ENCODE results near the gene TRPC4AP.

The TRPC4AP gene

DNA sequence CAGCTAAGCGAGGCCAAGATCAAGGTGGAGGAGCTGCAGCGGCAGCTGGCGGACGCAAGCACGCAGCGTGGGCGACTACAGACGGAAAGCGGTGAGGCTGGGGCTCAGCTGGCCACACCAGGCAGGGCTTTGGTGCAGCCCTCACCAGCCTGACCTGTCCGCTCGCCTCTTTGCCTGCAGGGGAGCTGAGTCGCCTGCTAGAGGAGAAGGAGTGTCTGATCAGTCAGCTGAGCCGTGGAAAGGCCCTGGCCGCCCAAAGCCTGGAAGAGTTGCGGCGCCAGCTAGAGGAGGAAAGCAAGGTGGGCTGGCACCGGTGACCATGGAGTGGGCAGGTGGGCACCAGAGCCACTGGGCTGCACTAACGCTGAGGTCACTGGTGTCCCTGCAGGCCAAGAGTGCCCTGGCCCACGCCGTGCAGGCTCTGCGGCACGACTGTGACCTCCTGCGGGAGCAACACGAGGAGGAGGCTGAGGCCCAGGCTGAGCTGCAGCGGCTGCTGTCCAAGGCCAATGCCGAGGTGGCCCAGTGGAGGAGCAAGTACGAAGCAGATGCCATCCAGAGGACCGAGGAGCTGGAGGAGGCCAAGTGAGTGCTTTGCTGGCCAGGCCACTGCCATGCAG lies 94.2 kb downstream of the TRPC4AP start:
- DNase-seq: no peak

DNA sequence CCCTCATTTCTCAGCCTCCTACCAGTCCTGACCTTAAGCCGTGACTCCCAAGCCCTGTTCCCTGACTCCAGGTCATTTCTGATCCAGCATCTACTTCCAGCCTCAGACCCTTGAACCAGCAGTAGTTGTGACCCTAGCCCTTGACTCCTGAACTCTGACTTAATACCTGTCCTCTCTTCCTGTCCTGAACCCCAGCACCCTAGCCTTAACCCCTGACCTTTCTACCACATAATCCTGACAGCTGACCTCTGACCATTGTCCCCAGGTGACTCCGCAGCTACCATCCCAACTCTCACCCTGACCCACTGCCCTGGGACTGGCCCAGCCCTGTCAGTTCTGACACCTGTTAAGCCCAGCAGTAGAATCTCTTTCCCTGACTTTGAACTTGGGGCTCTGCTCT lies 94.8 kb downstream of the TRPC4AP start:
- no peak for DNase-seq

- no peak for DNase-seq
Observed at GRCh38 chr20:34997131-34997561, 95.5 kb downstream of the TRPC4AP start.

GRCh38 chr20:34996243-34997028 lies 96.2 kb downstream of the TRPC4AP start:
- no peak for DNase-seq

DNA sequence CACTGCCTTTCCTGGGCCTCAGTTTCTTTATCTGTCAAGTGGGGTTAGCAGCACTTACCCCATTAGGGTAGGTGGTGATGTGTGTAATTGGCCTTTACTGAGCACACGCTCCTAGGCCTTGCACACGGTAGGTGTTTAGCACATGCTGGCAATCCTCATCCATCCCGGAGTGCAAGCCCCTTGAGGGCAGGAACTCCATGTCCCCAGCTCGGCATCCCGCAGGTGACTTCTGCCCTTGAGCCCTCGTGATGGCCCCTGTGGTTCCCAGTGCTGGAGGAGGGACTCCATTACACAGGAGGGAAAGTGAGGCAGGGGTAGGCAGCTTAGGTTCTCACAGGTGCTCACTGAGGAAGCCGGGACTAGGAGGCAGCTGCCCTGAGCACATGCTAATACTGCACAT lies 96.9 kb downstream of the TRPC4AP start:
- no peak for DNase-seq

DNA sequence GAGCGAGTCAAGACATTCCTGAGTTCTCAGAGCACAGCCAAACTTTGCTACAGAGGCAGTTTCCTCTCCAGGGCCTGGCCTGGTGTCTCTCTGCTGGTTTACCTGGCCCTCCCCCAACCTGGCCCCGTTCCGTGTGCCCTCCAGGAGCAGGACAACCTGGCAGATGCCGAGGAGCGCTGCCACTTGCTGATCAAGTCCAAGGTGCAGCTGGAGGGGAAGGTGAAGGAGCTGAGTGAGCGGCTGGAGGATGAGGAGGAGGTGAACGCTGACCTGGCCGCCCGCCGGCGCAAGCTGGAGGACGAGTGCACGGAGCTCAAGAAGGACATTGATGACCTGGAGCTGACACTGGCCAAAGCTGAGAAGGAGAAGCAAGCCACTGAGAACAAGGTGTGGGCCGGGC lies 97.4 kb downstream of the TRPC4AP start:
- no peak for DNase-seq

DNA sequence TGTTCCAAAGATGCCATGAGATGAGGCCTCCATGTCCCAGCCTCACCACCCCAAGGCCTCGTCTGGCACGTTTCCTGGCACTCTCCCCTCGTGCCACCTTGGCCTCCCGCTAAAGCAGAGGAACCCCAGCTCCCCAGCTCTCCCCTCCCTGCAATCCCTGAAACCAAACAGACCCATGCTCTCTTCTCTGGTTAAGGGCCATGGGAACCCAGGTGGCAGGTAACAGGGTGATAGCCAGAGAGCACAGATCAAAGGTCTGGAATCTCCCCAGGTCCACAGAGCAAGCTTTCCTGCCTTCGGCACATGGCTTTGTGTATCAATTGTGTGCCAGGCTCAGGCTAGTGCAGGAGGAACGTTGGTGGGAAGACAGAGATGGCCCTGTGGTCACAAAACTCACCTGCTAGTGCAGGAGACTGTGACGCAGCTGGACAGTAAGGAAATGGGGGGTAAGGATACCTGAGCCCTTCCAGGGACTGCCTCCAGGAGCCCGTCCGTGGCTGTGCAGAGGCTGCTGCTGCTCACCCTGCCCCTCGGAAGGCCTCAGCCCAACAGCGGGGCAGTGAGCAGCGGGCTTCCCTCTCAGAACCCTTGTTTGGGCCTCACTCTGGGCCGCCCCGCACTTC lies 98.0 kb downstream of the TRPC4AP start:
- no peak for DNase-seq

DNA sequence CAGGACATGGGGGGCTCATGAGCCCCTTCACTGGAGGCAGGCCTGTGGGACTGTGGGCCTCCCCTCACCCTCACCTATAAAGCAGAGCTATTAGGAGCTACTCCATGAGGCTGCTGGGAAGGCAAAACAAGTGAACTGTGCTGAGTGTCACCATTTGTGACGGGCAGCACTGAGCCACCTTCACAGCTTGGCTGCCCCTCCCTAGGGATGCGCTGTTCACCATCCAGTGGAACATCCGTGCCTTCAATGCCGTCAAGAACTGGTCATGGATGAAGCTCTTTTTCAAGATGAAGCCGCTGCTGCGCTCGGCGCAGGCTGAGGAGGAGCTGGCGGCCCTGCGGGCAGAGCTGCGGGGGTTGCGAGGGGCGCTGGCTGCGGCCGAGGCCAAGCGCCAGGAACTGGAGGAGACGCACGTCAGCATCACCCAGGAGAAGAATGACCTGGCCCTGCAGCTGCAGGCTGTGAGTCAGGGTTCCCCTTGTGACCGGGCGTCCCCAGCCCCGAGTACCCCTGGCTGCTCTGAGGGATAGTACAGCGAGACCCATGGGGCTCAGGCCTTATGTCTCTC lies 98.6 kb downstream of the TRPC4AP start:
- DNase-seq: no peak

- DNase-seq: no peak
Observed at GRCh38 chr20:34992751-34993417, 99.7 kb downstream of the TRPC4AP start.

- DNase-seq: no peak
Observed at GRCh38 chr20:34990661-34991214, 101.9 kb downstream of the TRPC4AP start.

GRCh38 chr20:34990231-34990630 lies 102.4 kb downstream of the TRPC4AP start:
- DNase-seq: no peak

DNA sequence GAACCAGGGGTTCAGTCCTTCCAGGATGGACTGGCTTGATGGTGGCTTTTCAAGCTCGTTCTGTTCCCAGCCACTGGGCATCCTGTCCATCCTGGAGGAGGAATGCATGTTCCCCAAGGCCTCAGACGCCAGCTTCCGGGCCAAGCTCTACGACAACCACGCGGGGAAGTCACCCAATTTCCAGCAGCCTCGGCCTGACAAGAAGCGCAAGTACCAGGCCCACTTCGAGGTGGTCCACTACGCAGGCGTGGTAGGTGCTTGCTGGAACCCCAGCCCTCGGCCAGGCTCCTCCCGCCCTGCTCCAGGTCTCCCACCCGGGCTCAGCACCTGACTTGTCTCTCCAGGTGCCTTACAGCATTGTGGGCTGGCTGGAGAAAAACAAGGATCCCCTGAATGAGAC lies 102.9 kb downstream of the TRPC4AP start:
- DNase-seq: no peak

DNA sequence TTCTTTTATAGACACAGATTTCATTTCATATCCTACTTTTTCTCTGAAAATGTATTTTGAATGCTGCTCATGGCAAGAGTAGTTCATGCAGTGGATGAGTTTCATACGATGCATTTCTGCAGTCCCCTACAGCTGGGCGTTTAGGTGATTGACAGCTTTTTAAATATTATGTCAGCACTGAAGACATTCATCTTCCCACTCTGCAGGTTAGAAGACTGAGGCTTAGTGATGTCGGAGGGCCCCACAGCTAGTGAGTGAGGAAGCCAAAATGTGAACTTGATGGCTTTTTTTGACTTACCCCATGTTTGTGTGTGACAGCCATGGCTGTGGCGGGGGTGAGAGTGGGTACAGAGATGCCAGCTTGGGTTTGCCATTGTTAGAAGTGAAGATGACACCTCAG lies 103.5 kb downstream of the TRPC4AP start:
- no peak for DNase-seq

GRCh38 chr20:34988191-34988540 lies 104.4 kb downstream of the TRPC4AP start:
- no peak for DNase-seq

DNA sequence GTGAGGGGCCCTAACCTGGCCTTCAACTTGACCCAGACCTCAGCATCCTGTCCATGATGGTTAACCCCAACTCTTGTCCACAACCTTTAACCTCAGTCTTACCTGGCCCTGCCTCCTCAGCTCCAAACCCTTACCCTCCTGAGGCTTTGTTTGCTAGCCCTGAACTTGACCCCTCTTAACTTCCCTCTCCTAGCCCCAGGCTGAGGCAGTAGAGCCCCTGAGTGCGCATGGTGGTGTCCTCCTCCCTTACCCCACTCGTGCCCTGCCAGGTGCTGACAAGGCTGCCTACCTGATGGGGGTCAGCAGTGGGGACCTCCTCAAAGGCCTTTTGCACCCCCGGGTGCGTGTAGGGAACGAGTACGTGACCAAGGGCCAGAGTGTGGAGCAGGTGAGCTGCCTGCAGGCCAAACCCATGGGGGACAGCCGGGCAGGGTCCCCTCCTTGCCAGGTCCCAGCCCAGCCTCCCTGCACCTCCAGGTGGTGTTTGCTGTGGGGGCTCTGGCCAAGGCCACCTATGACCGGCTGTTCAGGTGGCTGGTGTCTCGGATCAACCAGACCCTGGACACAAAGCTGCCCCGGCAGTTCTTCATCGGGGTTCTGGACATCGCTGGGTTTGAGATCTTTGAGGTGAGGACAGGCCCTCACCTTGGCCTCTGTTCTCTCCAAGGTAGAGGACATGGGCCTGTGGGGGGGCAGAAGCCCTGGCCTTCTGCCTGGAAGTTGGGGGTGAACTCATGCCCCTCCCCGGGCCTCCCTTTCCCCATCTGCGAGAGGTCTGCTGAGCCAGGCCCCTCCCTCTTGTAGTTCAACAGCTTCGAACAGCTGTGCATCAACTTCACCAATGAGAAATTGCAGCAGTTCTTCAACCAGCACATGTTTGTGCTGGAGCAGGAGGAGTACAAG lies 105.1 kb downstream of the TRPC4AP start:
- DNase-seq: no peak

DNA sequence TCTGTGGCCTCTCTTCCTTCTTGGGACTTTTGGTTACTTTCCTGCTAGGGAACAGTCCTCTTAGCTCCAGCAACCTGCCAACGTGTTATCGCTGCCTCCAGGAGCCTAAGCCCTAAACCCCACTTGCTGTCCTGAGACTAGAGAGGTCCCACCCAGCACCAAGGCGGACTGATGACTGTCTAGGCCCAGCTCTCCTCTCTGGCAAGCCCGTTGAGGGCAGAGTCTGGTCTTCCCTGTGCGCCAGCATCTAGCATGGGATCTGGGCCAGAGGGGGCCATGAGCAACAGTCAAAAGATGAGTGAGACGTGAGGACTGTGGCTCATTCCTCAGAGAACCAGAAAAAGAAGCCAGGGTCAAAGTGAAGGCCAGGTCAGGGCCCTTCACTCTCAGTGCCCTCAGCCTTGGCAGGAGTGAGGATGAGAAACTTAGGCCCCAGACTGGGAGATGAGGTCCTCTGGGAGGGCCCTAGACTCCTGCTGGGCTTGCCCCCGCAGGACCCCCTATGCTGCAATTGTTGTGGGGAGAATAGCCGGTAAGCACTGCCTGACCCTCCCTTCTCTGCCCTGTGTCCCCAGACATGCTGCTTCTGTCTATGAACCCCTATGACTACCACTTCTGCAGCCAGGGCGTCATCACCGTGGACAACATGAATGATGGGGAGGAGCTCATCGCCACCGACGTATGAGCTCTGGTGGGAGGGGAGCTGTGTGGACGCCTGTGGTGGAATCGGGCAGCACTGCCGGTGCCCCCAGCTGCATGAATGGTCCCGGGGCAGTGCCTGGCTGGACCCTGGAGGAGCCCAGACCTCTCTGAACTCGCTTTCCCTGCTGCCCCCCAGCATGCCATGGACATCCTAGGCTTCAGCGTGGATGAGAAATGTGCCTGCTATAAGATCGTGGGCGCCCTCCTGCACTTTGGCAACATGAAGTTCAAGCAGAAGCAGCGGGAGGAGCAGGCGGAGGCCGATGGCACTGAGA lies 106.0 kb downstream of the TRPC4AP start:
- no peak for DNase-seq

DNA sequence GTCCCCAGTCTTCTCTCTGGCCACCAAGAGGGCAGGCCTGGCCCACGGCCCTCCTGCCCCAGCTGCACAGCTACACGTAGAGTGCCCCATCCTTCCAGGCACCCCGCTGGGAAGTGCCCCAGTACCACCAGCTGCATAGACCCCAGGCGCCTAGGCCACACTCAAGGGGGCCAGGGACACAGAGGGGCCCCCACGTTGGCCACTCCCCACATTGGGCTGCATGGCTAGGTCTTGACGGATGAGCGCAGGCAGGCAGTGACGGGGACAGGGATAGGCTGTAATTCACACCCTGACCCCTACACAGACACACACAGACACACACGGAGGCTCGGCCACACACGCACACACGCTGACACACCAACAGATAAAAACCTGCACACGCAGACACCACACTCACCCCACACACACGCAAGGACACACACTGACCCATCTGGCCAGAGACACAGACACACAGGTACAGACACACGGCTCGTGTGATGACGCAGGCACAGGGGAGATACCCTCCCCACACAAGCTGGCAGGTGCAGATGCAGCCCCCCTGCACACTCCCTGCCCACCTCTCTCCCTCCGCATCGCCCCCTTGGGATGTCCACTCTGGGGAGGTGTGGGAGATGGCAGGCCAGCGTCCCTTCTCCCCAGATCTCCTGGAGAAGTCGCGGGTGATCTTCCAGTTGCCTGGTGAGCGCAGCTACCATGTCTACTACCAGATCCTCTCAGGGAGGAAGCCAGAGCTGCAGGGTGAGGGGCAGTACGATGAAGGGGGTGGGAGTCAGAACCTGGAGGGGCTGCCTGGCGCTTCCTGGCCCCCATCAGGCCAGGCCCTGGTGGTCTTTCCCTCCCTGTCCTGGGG lies 106.9 kb downstream of the TRPC4AP start:
- no peak for DNase-seq

GRCh38 chr20:34984756-34985261 lies 107.8 kb downstream of the TRPC4AP start:
- DNase-seq: no peak

DNA sequence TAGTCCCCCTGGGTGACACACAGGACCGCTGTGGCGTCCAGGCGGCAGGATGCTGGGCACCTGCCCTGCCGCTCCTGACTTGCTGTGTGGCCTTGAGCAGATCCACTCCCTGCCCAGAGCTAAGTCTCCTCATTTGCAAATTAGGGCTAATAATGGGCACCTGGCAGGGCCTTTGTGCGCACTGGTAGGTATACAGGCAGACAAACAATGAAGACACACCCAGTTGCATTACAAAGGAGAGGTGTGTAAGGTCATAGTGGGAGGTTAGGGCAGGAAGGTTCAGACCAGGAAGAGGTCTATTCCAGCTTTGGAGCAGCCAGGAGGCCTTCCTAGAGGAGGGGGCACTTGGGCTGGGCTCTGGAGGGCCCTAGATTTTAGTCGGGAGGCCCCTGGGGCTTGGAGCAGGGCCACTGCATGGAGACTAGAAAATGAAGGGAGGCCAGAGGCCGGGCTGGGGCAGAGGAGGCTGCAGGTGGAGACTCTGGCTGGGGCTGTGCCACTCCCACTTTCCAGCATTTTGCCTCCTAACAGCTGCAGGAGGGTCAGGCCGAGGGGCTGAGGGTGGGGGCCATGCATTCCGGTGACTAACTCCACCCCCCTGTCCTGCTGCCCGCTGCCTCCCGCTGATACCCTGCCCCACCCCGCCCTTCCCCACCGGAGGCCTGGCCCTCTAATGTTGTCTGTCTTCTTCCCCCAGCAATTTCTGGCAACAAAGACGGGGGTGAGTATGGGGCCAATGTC lies 108.4 kb downstream of the TRPC4AP start:
- DNase-seq: no peak
